Activated CD8-positive, alpha-beta T cell treated with anti-CD3 and anti-CD28 coated beads for 36 hours (primary cell): ENCODE measurements around the gene TEN1. TPM values are rescaled to one million over a fixed set of nuclear protein-coding genes. Genes with fewer than 3 reads are reported as not detected.

Experiments used
- ATAC-seq: fragments of 200-7000 bp; cut with Tn5 transposase; one replicate; pipeline ENCODE4 v1.10.0; 2021; ENCODE audit warnings: mild to moderate bottlenecking, moderate library complexity
- CTCF ChIA-PET: fragments of 350-600 bp; sonication (Branson Sonifier 250); formaldehyde crosslinking; loops from one replicate; lab custom pipeline; 2021; ENCODE audit warnings: antibody characterized with exemption; lab: Charles Lee
- POLR2A ChIA-PET: fragments of 350-600 bp; sonication (Branson Sonifier 250); formaldehyde crosslinking; loops from one replicate; lab custom pipeline; 2021; ENCODE audit warnings: antibody characterized with exemption; lab: Charles Lee
- DNase-seq: peaks from one replicate; pipeline ENCODE4 v3.0.0-alpha.2; 2020
- H3K27ac Mint-ChIP-seq: one replicate; pipeline ENCODE4 v1.8.0; 2021; ENCODE audit warnings: mild to moderate bottlenecking, mixed read lengths
- H3K27me3 Mint-ChIP-seq: one replicate; pipeline ENCODE4 v1.8.0; 2021; ENCODE audit warnings: mixed read lengths
- H3K36me3 Mint-ChIP-seq: one replicate; pipeline ENCODE4 v1.8.0; 2021; ENCODE audit warnings: low read depth, mixed read lengths
- H3K4me1 Mint-ChIP-seq: one replicate; pipeline ENCODE4 v1.8.0; 2021; ENCODE audit warnings: low read depth, mixed read lengths
- H3K4me3 Mint-ChIP-seq: one replicate; pipeline ENCODE4 v1.8.0; 2021; ENCODE audit warnings: mild to moderate bottlenecking, moderate library complexity, mixed read lengths
- H3K9me3 Mint-ChIP-seq: one replicate; pipeline ENCODE4 v1.8.0; 2021; ENCODE audit warnings: mixed read lengths
- intact Hi-C: fragments of 100-400 bp; cut with micrococcal nuclease; formaldehyde crosslinking; loops from one replicate; pipeline ENCODE4 v1.10.0; 2022
- total RNA-seq, 2 experiments: library from RNA; stranded (reverse); gene quantifications; one replicate each; pipeline ENCODE4 v1.2.3, GENCODE V29; 2021
- TF ChIP-seq, protein P1 (sequence below): fragments of 200-600 bp; IDR thresholded peaks from one replicate; pipeline ENCODE4 v1.8.0; 2022; ENCODE audit warnings: antibody characterized with exemption, mild to moderate bottlenecking

TEN1 gene
- total RNA-seq, 2 experiments from 2014 or later: 11.7 to 13.2 TPM

DNA sequence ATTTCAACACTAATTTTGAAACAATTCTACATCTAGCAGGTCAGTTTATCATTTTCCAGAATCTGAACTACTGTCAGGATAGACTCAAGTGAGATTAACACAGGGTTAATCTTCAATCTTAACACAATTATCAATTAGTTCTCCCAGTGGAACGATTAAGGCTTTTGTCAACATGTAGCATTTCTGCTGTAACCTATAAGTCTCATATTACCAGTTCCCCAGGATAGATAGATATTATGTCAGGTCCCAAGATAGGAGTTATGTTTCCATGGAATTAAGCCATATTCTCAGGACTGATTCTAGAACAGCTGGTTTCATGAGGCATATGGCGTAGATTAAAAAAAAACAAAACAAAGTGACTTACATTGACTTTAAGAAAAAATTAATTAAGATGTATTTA is 33.8 kb upstream of the TEN1 start:
- TF ChIP-seq, protein P1, sequence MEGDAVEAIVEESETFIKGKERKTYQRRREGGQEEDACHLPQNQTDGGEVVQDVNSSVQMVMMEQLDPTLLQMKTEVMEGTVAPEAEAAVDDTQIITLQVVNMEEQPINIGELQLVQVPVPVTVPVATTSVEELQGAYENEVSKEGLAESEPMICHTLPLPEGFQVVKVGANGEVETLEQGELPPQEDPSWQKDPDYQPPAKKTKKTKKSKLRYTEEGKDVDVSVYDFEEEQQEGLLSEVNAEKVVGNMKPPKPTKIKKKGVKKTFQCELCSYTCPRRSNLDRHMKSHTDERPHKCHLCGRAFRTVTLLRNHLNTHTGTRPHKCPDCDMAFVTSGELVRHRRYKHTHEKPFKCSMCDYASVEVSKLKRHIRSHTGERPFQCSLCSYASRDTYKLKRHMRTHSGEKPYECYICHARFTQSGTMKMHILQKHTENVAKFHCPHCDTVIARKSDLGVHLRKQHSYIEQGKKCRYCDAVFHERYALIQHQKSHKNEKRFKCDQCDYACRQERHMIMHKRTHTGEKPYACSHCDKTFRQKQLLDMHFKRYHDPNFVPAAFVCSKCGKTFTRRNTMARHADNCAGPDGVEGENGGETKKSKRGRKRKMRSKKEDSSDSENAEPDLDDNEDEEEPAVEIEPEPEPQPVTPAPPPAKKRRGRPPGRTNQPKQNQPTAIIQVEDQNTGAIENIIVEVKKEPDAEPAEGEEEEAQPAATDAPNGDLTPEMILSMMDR: no peak
- no peak for DNase-seq
- POLR2A ChIA-PET: no interaction called here
- Mint-ChIP-seq H3K27me3 (no peaks in the 10 kb centered on the region), H3K9me3 (no peaks in the 10 kb centered on the region), H3K4me1 (peaks cover 12% of the 10 kb centered on the region), H3K27ac (no peak overlapping the region), H3K36me3 (no peaks in the 10 kb centered on the region), H3K4me3 (no peak overlapping the region)
- ATAC-seq: no peak
- CTCF ChIA-PET: interaction anchor here (1.0 to 1.7 kb wide), 2 partner anchors 18 to 34 kb away, joined by 3 to 5 read pairs; no protein-coding TSS in a partner anchor
- intact Hi-C loops: no loop called here

DNA sequence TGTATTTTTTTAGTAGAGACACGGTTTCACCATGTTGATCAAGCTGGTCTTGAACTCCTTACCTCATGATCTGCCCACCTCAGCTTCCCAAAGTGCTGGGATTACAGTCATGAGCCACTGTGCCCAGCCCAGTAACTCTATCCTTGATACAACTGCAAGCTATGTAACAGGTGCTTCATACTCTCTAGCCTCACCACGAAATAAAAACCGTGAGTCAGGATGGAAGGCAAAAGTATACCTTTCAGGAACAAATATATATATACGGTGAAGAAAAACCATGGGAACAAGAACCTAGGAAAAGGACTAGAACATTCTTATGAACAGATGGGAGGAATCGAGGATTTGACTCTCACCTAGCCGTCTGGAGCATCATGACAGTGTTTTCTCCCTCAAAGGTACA is 28.6 kb upstream of the TEN1 start:
- POLR2A ChIA-PET: interaction anchor here (0.6 kb wide), 1 partner anchor 411 kb away, joined by 4 read pairs; no protein-coding TSS in a partner anchor
- Mint-ChIP-seq H3K4me3 (no peak overlapping the region), H3K36me3 (peaks cover 18% of the 10 kb centered on the region), H3K27ac (no peak overlapping the region), H3K9me3 (no peaks in the 10 kb centered on the region), H3K4me1 (no peaks in the 10 kb centered on the region), H3K27me3 (no peaks in the 10 kb centered on the region)
- CTCF ChIA-PET: interaction anchor here (0.9 kb wide), 1 partner anchor 55 kb away, joined by 3 read pairs; no protein-coding TSS in a partner anchor
- intact Hi-C loops: no loop called here
- ATAC-seq (no peak), DNase-seq (no peak)
- TF ChIP-seq, protein P1: no peak

DNA sequence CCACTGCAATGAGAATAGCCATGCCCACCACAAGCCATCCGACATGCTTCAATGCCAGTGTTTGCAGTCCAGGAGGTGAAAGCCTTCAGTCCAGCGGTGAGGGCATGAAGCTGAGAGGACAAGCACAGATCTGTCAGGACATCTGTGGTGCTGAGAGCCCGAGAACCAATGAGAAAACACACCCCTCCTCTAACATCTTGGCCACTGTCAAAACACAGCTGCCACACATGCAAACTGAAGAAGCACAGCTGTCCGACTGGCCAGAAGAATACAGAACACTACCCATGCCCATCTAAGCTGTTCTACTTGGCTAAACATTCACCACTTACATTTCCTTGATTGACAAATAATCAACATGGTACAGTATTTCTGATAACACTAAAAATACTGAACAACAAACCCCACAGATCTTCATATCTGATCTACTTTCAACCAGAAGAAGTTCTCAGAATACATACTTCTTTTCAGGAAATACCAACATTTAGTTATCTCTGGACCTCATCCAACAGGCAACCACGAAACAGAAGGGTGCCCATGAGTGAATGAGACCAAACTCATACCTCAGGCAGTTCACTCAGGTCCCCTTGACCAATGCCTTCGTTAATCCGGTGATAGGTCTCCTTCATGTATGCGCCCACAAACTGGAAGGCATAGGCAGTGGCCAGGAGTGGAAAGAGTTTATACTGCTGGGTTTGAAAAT is 28.0 kb upstream of the TEN1 start:
- H3K27ac Mint-ChIP-seq: no peak overlapping the region
- intact Hi-C loops: no loop called here
- no peaks in the 10 kb centered on the region for H3K4me1 Mint-ChIP-seq
- H3K36me3 Mint-ChIP-seq: peaks cover 22% of the 10 kb centered on the region
- no peaks in the 10 kb centered on the region for H3K9me3 Mint-ChIP-seq
- CTCF ChIA-PET: no interaction called here
- TF ChIP-seq, protein P1: no peak
- POLR2A ChIA-PET: no interaction called here
- H3K27me3 Mint-ChIP-seq: no peaks in the 10 kb centered on the region
- DNase-seq (no peak), ATAC-seq (no peak)
- no peak overlapping the region for H3K4me3 Mint-ChIP-seq

DNA sequence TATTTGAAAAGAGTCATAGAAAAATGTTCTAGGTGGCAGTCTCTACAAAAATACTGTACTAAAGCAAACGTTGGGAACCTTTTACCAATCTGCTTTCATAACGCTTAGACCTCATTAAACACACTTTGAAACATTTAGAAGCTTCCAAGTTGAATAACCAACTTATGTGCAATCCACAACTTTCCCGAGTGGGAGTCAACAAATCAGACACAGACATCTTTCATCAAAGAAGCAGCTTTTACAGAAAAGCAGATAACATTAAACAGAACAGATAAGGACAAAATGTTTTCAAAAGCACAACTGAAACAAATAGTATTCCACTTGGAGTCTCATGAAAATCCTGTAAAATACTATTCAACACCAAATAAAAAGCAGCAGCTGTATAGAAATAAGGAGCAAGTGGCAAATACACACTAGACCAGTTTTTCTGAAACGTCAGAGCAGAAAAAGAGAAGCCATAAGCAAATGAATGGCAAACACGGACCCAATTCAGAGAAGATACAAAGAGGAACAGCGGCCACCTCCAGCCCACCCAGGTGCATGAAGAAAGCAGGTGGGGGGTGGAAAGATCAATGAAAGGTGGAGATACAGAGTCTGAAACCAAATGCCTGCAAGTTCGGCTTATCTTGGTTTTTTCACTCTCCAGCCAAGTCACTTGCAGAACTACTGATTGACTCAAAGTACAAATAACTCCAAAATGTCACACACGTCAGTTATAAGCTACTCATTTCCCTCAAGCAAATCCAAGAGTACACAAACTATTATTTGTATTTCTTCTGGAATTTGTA is 19.8 kb upstream of the TEN1 start:
- H3K36me3 Mint-ChIP-seq: peaks cover 13% of the 10 kb centered on the region
- H3K9me3 Mint-ChIP-seq: no peaks in the 10 kb centered on the region
- ATAC-seq: no peak
- POLR2A ChIA-PET: interaction anchor here (0.9 kb wide), 1 partner anchor 54 kb away, joined by 3 read pairs; no protein-coding TSS in a partner anchor
- peaks cover 6% of the 10 kb centered on the region for H3K4me1 Mint-ChIP-seq
- CTCF ChIA-PET: interaction anchor here (1.2 to 1.4 kb wide), 3 partner anchors 41 to 55 kb away, joined by 5 to 6 read pairs (median 5); partner anchors contain the start of gene CDK3
- H3K4me3 Mint-ChIP-seq: no peak overlapping the region
- no peaks in the 10 kb centered on the region for H3K27me3 Mint-ChIP-seq
- DNase-seq: no peak
- intact Hi-C loops: no loop called here
- H3K27ac Mint-ChIP-seq: no peak overlapping the region
- TF ChIP-seq, protein P1: no peak
